Gastroesophageal sphincter (tissue), 4 donors: ENCODE measurements around the gene RERE. TPM values are rescaled to one million over a fixed set of nuclear protein-coding genes. Genes with fewer than 3 reads are reported as not detected.

Source experiments
- ATAC-seq: fragments of 150-250 bp; one replicate; pipeline ENCODE4 v1.9.1; 2016; ENCODE audit warnings: mild to moderate bottlenecking, moderate library complexity
- H3K27ac ChIP-seq, 4 donors: fragments of 200-600 bp; sonication (generic) in 3 of 4; 1 replicate in 3 of 4; 2 replicates in 1 of 4; pipeline ENCODE4 v1.5.1; 2016 to 2019
- H3K27me3 ChIP-seq: fragments of 200-600 bp; sonication (generic); one replicate; pipeline ENCODE4 v1.5.1; 2019
- H3K36me3 ChIP-seq, 2 donors: fragments of 200-600 bp; sonication (generic); one replicate each; pipeline ENCODE4 v1.5.1; 2019; ENCODE audit warnings: control low read depth in 1 of 2
- H3K4me1 ChIP-seq, 3 donors: fragments of 200-600 bp; sonication (generic); 1 replicate in 2 of 3; 2 replicates in 1 of 3; pipeline ENCODE4 v1.5.1; 2016 to 2019; ENCODE audit warnings: control low read depth in 2 of 3
- H3K4me3 ChIP-seq, 2 donors: fragments of 200-600 bp; sonication (generic); one replicate each; pipeline ENCODE4 v1.5.1; 2019; ENCODE audit warnings: mild to moderate bottlenecking in 1 of 2, moderate library complexity in 1 of 2
- H3K9me3 ChIP-seq, 3 donors: fragments of 200-600 bp; sonication (generic); one replicate each; pipeline ENCODE4 v1.5.1; 2017 to 2019; ENCODE audit warnings: control low read depth in 2 of 3
- CTCF ChIP-seq, 4 experiments: fragments of 200-600 bp in 2 of 4; fragments of 450-650 bp in 2 of 4; sonication (generic) in 1 of 4; IDR thresholded peaks; one replicate each; pipeline ENCODE4 v1.5.1; 2017 to 2019; ENCODE audit warnings: antibody characterized with exemption in 4 of 4, mild to moderate bottlenecking in 2 of 4, moderate library complexity in 2 of 4
- EP300 ChIP-seq: sonication (generic); formaldehyde crosslinking; IDR thresholded peaks from one replicate; pipeline ENCODE4 v1.6.1; 2017; ENCODE audit warnings: antibody characterized with exemption, mild to moderate bottlenecking
- POLR2A ChIP-seq, 2 donors: fragments of 450-650 bp; IDR thresholded peaks; one replicate each; pipeline ENCODE4 v1.6.1; 2017; ENCODE audit warnings: antibody characterized with exemption in 2 of 2, mild to moderate bottlenecking in 2 of 2, moderate library complexity in 1 of 2
- POLR2AphosphoS5 ChIP-seq: sonication (generic); formaldehyde crosslinking; IDR thresholded peaks from one replicate; pipeline ENCODE4 v1.6.1; 2017; ENCODE audit warnings: antibody characterized with exemption
- WGBS, 2 donors: methylation state at CpG; one replicate each; pipeline ENCODE4 v1.1.5; 2018; ENCODE audit warnings: low coverage in 1 of 2; 5-methylcytosine and 5-hydroxymethylcytosine counted together
- total RNA-seq, 4 donors: library from RNA; depleted of rRNA; stranded (reverse); fragments of >200 nt; gene quantifications; one replicate each; pipeline ENCODE4 v1.1.0, GENCODE V29; 2016

RERE gene
- total RNA-seq, 4 donors from 2014 or later, result 112 to 212 (median 139) TPM

GRCh38 chr1:8416881-8417280 is 400.6 kb downstream of the RERE start:
- H3K4me1 ChIP-seq, result peaks cover 31 to 95% (median 54%) of the 10 kb centered on the region in 3 donors

DNA sequence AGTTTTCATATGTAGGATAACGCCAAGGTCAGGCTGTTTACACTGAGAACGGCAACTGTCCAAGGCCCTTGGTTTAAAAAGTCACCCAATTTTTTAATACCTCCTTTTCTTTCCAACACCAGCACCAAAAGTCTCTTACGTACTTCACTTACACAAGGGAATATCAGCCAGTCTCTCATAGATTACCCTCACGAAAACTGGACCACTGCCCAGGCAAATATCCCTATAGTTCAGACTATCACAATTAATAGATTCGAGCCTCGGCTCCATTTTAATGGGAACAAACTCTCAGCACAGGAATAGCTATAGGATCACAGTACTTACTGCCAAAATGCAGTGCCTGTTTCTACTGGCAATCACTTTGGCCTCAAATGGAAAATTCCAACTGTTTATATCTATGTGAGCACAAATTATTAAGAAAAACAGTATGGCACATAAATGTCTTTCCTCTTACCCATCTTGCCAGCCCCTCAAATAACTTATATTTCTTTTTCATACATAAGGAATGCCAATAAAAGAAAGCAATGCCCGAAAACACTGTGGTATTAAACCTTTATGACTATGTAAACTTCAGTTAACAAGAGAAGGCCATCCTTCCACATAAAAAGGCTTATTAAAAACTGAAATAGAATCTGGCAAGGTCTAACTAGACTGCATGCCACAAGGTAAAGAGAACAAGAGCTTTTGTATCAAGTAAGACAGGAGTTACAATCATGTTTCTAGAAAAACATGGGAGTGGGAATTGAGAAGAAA is 401.7 kb downstream of the RERE start:
- peaks cover 41 to 100% (median 64%) of the 10 kb centered on the region in 3 donors for H3K4me1 ChIP-seq
- TF ChIP-seq EP300, result no peak
- no peak for TF ChIP-seq POLR2AphosphoS5
- no peak for TF ChIP-seq POLR2A (IDR thresholded peaks at IDR 0.05)
- no peak for TF ChIP-seq CTCF (IDR thresholded peaks at IDR 0.05)
- WGBS, 2 donors, result 19 to 37% methylated on average over 7 of the region's 7 CpGs
- ATAC-seq, result no peak
- peak overlapping the region; percentile 75 to 100 (median 88) for H3K27ac ChIP-seq
- H3K27me3 ChIP-seq, result no peaks in the 10 kb centered on the region
- H3K36me3 ChIP-seq, result peaks cover 0 to 41% of the 10 kb centered on the region in 2 donors
- H3K4me3 ChIP-seq, result no peak overlapping the region
- H3K9me3 ChIP-seq, result no peaks in the 10 kb centered on the region

More at GRCh38 chr1:8416881-8417280, 400.6 kb downstream of the RERE start:
- Histone ChIP-seq H3K27ac (peak overlapping the region; percentile 97 to 100 (median 98)), H3K27me3 (no peaks in the 10 kb centered on the region), H3K9me3 (no peaks in the 10 kb centered on the region), H3K4me3 (no peak overlapping the region), H3K36me3 (peaks cover 0 to 41% of the 10 kb centered on the region in 2 donors)
- WGBS, 2 donors, result 15 to 19% methylated on average over 3 of the region's 3 CpGs
- no peak for ATAC-seq
- TF ChIP-seq POLR2A (IDR thresholded peaks at IDR 0.05) (no peak), CTCF (IDR thresholded peaks at IDR 0.05) (no peak), EP300 (no peak), POLR2AphosphoS5 (no peak)

DNA sequence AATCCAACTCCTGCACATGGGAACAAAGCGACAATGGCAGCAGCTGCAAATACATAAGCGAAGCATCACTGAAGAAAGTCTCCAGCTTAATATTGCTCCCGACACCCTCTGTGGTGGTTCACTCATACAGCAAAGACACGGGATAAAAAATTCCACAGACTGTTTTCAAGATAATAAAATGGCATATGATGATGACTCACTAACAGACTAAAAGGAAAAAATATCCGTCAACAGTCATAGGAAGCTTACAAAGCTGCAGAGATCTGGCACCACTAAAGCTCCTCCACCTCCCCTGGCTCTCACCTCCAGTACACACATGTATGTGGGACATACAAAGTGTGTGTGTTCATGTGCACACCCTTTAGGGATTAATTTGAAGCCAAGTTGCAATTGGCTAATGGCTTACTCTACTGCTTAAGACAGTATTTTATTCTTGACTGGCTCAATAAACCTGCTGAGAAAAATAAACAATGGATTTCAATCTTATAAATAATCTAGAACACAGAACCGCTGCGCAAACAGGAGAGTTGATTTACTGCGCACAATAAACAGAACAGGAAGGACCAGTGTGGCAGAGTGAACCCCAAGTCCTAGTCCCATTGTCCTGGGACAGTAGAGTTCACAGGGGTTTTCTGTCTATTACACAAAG is 405.1 kb downstream of the RERE start:
- ATAC-seq, result peak; percentile 73
- H3K27me3 ChIP-seq, result no peaks in the 10 kb centered on the region
- peaks cover 0 to 29% of the 10 kb centered on the region in 2 donors for H3K36me3 ChIP-seq
- TF ChIP-seq CTCF (IDR thresholded peaks at IDR 0.05) (peak in 2 of 4 experiments; percentile 0 to 15), POLR2AphosphoS5 (peak; percentile 43), EP300 (no peak), POLR2A (IDR thresholded peaks at IDR 0.05) (no peak)
- no peaks in the 10 kb centered on the region for H3K9me3 ChIP-seq
- 10 to 19% methylated on average over 4 to 8 of the region's 8 CpGs for WGBS, 2 donors
- H3K4me1 ChIP-seq, result peaks cover 50 to 100% (median 77%) of the 10 kb centered on the region in 3 donors
- no peak overlapping the region for H3K4me3 ChIP-seq
- H3K27ac ChIP-seq, result peak overlapping the region; percentile 80 to 100 (median 90)

DNA sequence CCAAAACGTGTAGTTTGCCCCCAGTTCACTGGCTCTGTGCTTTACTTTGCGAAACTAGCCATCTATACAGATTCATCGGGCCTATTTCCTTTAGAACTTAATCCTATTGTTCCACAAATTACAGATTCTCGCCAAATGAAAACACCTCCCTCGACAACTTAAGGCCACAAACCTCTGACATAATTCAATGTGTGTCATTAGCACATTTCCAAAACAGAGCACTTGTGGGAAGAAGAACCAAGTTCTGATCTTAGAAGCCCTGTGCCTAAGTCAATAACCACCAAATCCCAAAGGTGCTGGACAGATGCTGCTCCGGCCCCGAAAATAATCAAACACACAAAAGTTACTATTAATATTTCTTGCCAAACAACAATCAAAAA is 405.6 kb downstream of the RERE start:
- no peaks in the 10 kb centered on the region for H3K9me3 ChIP-seq
- H3K4me3 ChIP-seq, result no peak overlapping the region
- no peak for TF ChIP-seq POLR2AphosphoS5
- no peak for TF ChIP-seq EP300
- no peak for TF ChIP-seq POLR2A (IDR thresholded peaks at IDR 0.05)
- TF ChIP-seq CTCF (IDR thresholded peaks at IDR 0.05), result peak in 1 of 4 experiments; percentile 7
- H3K4me1 ChIP-seq, result peaks cover 54 to 100% (median 80%) of the 10 kb centered on the region in 3 donors
- H3K27ac ChIP-seq, result peak overlapping the region; percentile 80 to 100 (median 90)
- no peak for ATAC-seq
- peaks cover 0 to 26% of the 10 kb centered on the region in 2 donors for H3K36me3 ChIP-seq
- 34 to 56% methylated on average over 4 to 7 of the region's 7 CpGs for WGBS, 2 donors
- H3K27me3 ChIP-seq, result no peaks in the 10 kb centered on the region
